HCT116 (cell line): ENCODE measurements around the gene WDFY2. TPM values are rescaled to one million over a fixed set of nuclear protein-coding genes. Genes with fewer than 3 reads are reported as not detected.

Source experiments
- ATAC-seq: fragments of 200-7000 bp; cut with Tn5 transposase; 2 replicates; pipeline ENCODE4 v1.9.1; 2020; ENCODE audit warnings: mild to moderate bottlenecking, moderate library complexity
- BruUV-seq: library from RNA; stranded (reverse); fragments of 400-500 nt; replicated peaks from 2 replicates; lab custom pipeline; 2021; lab: Mats Ljungman, UMichigan
- CTCF ChIA-PET: fragments of 300-600 bp; sonication (Branson Sonifier 250); formaldehyde crosslinking; loops from one replicate; lab custom pipeline; 2021; ENCODE audit warnings: antibody characterized with exemption; lab: Charles Lee
- POLR2A ChIA-PET: fragments of 300-600, 350-600 bp; sonication (Branson Sonifier 250); formaldehyde crosslinking; loops from one replicate; lab custom pipeline; 2021; ENCODE audit warnings: antibody characterized with exemption; lab: Charles Lee
- RAD21 ChIA-PET, 2 experiments: fragments of 300-600 bp; sonication (Branson Sonifier 250); formaldehyde crosslinking; loops; one replicate each; lab custom pipeline; 2023; ENCODE audit warnings: low total read pairs in 2 of 2; ENCODE audit not compliant: uncharacterized antibody in 2 of 2, unreplicated experiment in 2 of 2, low non-redundant PET in 1 of 2; lab: Charles Lee
- DNase-seq: peaks from one replicate; pipeline ENCODE4 v3.0.0-alpha.2; 2010; ENCODE audit warnings: low read depth, low spot score
- H2AFZ ChIP-seq: fragments of 200-600 bp; shearing (Covaris generic), sonication (generic); 2 replicates; pipeline ENCODE4 v1.6.1; 2017; ENCODE audit warnings: low read depth, mixed run types, mixed read lengths, antibody characterized with exemption, low read length; ENCODE audit not compliant: poor library complexity, severe bottlenecking
- H3K27ac ChIP-seq: 2 replicates; pipeline ENCODE4 v1.5.1; 2012; ENCODE audit warnings: low read depth, low read length
- H3K27me3 ChIP-seq: fragments of 200-600 bp; sonication (generic); 2 replicates; pipeline ENCODE4 v1.6.1; 2016; ENCODE audit warnings: mixed run types, low read length, mixed read lengths; ENCODE audit not compliant: insufficient read depth
- H3K36me3 ChIP-seq, 2 experiments: fragments of 200-500 bp in 1 of 2; fragments of 200-600 bp in 1 of 2; sonication (Bioruptor generic) in 1 of 2; sonication (generic) in 1 of 2; 2 replicates each; pipeline versions ENCODE4 v1.5.1 to v1.6.1; 2014 to 2016; ENCODE audit warnings: low read length in 2 of 2, inconsistent platforms in 1 of 2, mixed read lengths in 1 of 2, mixed run types in 1 of 2; ENCODE audit not compliant: insufficient read depth in 2 of 2, control insufficient read depth in 1 of 2
- H3K4me1 ChIP-seq, 2 experiments: fragments of 200-600 bp in 1 of 2; sonication (generic) in 1 of 2; 2 replicates each; pipeline versions ENCODE4 v1.5.1 to v1.6.1; 2012 to 2017; ENCODE audit warnings: low read length in 2 of 2, inconsistent platforms in 1 of 2, mild to moderate bottlenecking in 1 of 2, mixed read lengths in 1 of 2, mixed run types in 1 of 2, moderate library complexity in 1 of 2; ENCODE audit not compliant: insufficient read depth in 2 of 2, control insufficient read depth in 1 of 2
- H3K4me2 ChIP-seq: fragments of 200-600 bp; sonication (generic); 2 replicates; pipeline ENCODE4 v1.6.1; 2017; ENCODE audit warnings: mixed run types, low read length, mixed read lengths
- H3K4me3 ChIP-seq, 2 experiments: fragments of 200-600 bp in 1 of 2; sonication (generic) in 1 of 2; replicated peaks in 1 of 2; 2 replicates each; pipeline ENCODE4 v1.5.1; 2011 to 2016; ENCODE audit warnings: low read length in 2 of 2, control low read depth in 1 of 2, low read depth in 1 of 2, mild to moderate bottlenecking in 1 of 2, mixed read lengths in 1 of 2, mixed run types in 1 of 2
- H3K79me2 ChIP-seq: fragments of 200-600 bp; sonication (generic); 2 replicates; pipeline ENCODE4 v1.6.1; 2017; ENCODE audit warnings: mild to moderate bottlenecking, mixed run types, low read length, moderate library complexity, mixed read lengths; ENCODE audit not compliant: insufficient read depth
- H3K9ac ChIP-seq: fragments of 200-600 bp; sonication (generic); 2 replicates; pipeline ENCODE4 v1.6.1; 2016; ENCODE audit warnings: low read length, mixed read lengths
- H3K9me2 ChIP-seq: fragments of 200-600 bp; sonication (generic), shearing (Covaris generic); 2 replicates; pipeline ENCODE4 v1.6.1; 2017; ENCODE audit warnings: mixed run types, mild to moderate bottlenecking, moderate library complexity; ENCODE audit not compliant: insufficient read depth
- H3K9me3 ChIP-seq, 2 experiments: fragments of 200-500 bp in 1 of 2; fragments of 200-600 bp in 1 of 2; sonication (Bioruptor generic) in 1 of 2; sonication (generic) in 1 of 2; 2 replicates each; pipeline ENCODE4 v1.6.1; 2014 to 2017; ENCODE audit warnings: low read length in 2 of 2, mixed read lengths in 2 of 2, inconsistent platforms in 1 of 2, low read depth in 1 of 2, mild to moderate bottlenecking in 1 of 2, mixed run types in 1 of 2, moderate library complexity in 1 of 2; ENCODE audit not compliant: control insufficient read depth in 1 of 2, insufficient read depth in 1 of 2
- H4K20me1 ChIP-seq: fragments of 200-600 bp; sonication (generic), shearing (Covaris generic); 2 replicates; pipeline ENCODE4 v1.6.1; 2017; ENCODE audit warnings: mixed run types, mild to moderate bottlenecking, moderate library complexity; ENCODE audit not compliant: insufficient read depth
- ATF3 ChIP-seq: IDR thresholded peaks from 2 replicates; pipeline ENCODE4 v1.6.1; 2012
- CBX3 ChIP-seq: IDR thresholded peaks from 2 replicates; pipeline ENCODE4 v1.6.1; 2012; ENCODE audit warnings: low read depth
- CEBPB ChIP-seq: IDR thresholded peaks from 2 replicates; pipeline ENCODE4 v1.6.1; 2012; ENCODE audit warnings: low read depth
- CTCF ChIP-seq, 3 experiments: fragments of 200-600 bp in 1 of 3; sonication (generic) in 1 of 3; IDR thresholded peaks in 2 of 3; conservative IDR thresholded peaks in 1 of 3; 2 replicates each; pipeline ENCODE4 v1.5.1; 2012 to 2017; ENCODE audit warnings: low read depth in 2 of 3, low read length in 2 of 3, antibody characterized with exemption in 1 of 3, borderline replicate concordance in 1 of 3, control low read depth in 1 of 3, mild to moderate bottlenecking in 1 of 3, mixed read lengths in 1 of 3, mixed run types in 1 of 3, moderate library complexity in 1 of 3; ENCODE audit not compliant: insufficient read depth in 1 of 3
- EGR1 ChIP-seq: IDR thresholded peaks from 2 replicates; pipeline ENCODE4 v1.6.1; 2012; ENCODE audit warnings: low read depth
- EZH2 ChIP-seq: fragments of 200-600 bp; sonication (generic); IDR thresholded peaks from 2 replicates; pipeline ENCODE4 v1.6.1; 2017; ENCODE audit warnings: antibody characterized with exemption, mixed run types
- FOSL1 ChIP-seq: IDR thresholded peaks from 2 replicates; pipeline ENCODE4 v1.6.1; 2012; ENCODE audit warnings: low read depth
- MAX ChIP-seq: IDR thresholded peaks from 2 replicates; pipeline ENCODE4 v1.6.1; 2012
- POLR2A ChIP-seq: IDR thresholded peaks from 2 replicates; pipeline ENCODE4 v1.7.0; 2011; ENCODE audit warnings: borderline replicate concordance; ENCODE audit not compliant: insufficient read depth, insufficient read length; ENCODE audit errors: extremely low read depth
- POLR2AphosphoS5 ChIP-seq: IDR thresholded peaks from 2 replicates; pipeline ENCODE4 v1.6.1; 2011; ENCODE audit warnings: mild to moderate bottlenecking, low read depth, low read length, moderate library complexity
- RAD21 ChIP-seq: IDR thresholded peaks from 2 replicates; pipeline ENCODE4 v1.6.1; 2012; ENCODE audit warnings: low read depth, mild to moderate bottlenecking
- SRF ChIP-seq: IDR thresholded peaks from 2 replicates; pipeline ENCODE4 v1.6.1; 2012; ENCODE audit warnings: low read depth
- TCF7L2 ChIP-seq: IDR thresholded peaks from 2 replicates; pipeline ENCODE4 v1.7.0; 2011; ENCODE audit warnings: borderline replicate concordance, inconsistent platforms; ENCODE audit not compliant: insufficient read depth, insufficient read length; ENCODE audit errors: extremely low read depth
- YY1 ChIP-seq: IDR thresholded peaks from 2 replicates; pipeline ENCODE4 v1.6.1; 2011; ENCODE audit warnings: low read length, low read depth, moderate library complexity, mild to moderate bottlenecking; ENCODE audit not compliant: insufficient replicate concordance; ENCODE audit errors: extremely low read depth
- ZBTB33 ChIP-seq: IDR thresholded peaks from 2 replicates; pipeline ENCODE4 v1.6.1; 2011; ENCODE audit warnings: mild to moderate bottlenecking, low read length, moderate library complexity; ENCODE audit not compliant: insufficient replicate concordance; ENCODE audit errors: extremely low read depth
- ZNF274 ChIP-seq: fragments of 200-500 bp; sonication (Bioruptor generic); IDR thresholded peaks from 2 replicates; pipeline ENCODE4 v1.6.1; 2014; ENCODE audit warnings: mild to moderate bottlenecking, low read depth, low read length, inconsistent platforms
- intact Hi-C: fragments of 100-400 bp; cut with micrococcal nuclease; formaldehyde crosslinking; loops from 2 replicates; pipeline ENCODE4 v1.10.0; 2022
- total RNA-seq: library from RNA; stranded (reverse); gene quantifications from one replicate; pipeline ENCODE4 v1.2.1, GENCODE V29; 2021; ENCODE audit not compliant: unreplicated experiment

The WDFY2 gene
- total RNA-seq, 1 experiment from 2014 or later: 6.1 TPM

- no peak for TF ChIP-seq SRF
- TF ChIP-seq FOSL1: no peak
- TF ChIP-seq EGR1: no peak
- TF ChIP-seq CEBPB: no peak
- no peak for TF ChIP-seq EZH2
- no peak for TF ChIP-seq TCF7L2
- TF ChIP-seq CTCF (IDR thresholded peaks at IDR 0.05 in 2 of 3, conservative IDR thresholded peaks at IDR 0.05 in 1 of 3; ENCODE audit: borderline replicate concordance in 1 of 3, insufficient read depth in 1 of 3, low read depth in 2 of 3, low read length in 2 of 3): no peak
- no peak for TF ChIP-seq CBX3
- TF ChIP-seq MAX: no peak
- TF ChIP-seq RAD21: no peak
- TF ChIP-seq ZNF274: no peak
- TF ChIP-seq ATF3: no peak
- TF ChIP-seq YY1: no peak
- no peak for TF ChIP-seq POLR2A
- TF ChIP-seq ZBTB33: no peak
- no peak for TF ChIP-seq POLR2AphosphoS5
These were observed 157.8 kb downstream of the WDFY2 start for GRCh38 chr13:51742031-51742430.

More at GRCh38 chr13:51742031-51742430, 157.8 kb downstream of the WDFY2 start:
- Histone ChIP-seq H3K27ac (no peak overlapping the region), H3K9me2 (no peaks in the 10 kb centered on the region), H3K4me3 (no peak overlapping the region), H3K27me3 (no peaks in the 10 kb centered on the region), H3K36me3 (no peaks in the 10 kb centered on the region), H3K79me2 (no peaks in the 10 kb centered on the region), H3K9ac (no peak overlapping the region), H3K9me3 (no peaks in the 10 kb centered on the region; a peak in 1 of 4 replicates), H3K4me2 (no peak overlapping the region), H4K20me1 (no peaks in the 10 kb centered on the region), H3K4me1 (no peaks in the 10 kb centered on the region), H2AFZ (no peak overlapping the region)
- no TSS peak for BruUV-seq
- ATAC-seq (no peak), DNase-seq (no peak)
- ChIA-PET CTCF (interaction anchor here (1.1 to 1.3 kb wide), 2 partner anchors 25 to 307 kb away, joined by 3 read pairs; no protein-coding TSS in a partner anchor), POLR2A (no interaction called here), RAD21 (no interaction called here)
- intact Hi-C loops: no loop called here
